ENCODE results near the gene TPX2. TPM values are rescaled to one million over a fixed set of nuclear protein-coding genes. Genes with fewer than 3 reads are reported as not detected.

TPX2 gene
- total and polyA plus RNA-seq, 2 experiments from 2014 or later = 37.7 to 39.6 TPM

DNA sequence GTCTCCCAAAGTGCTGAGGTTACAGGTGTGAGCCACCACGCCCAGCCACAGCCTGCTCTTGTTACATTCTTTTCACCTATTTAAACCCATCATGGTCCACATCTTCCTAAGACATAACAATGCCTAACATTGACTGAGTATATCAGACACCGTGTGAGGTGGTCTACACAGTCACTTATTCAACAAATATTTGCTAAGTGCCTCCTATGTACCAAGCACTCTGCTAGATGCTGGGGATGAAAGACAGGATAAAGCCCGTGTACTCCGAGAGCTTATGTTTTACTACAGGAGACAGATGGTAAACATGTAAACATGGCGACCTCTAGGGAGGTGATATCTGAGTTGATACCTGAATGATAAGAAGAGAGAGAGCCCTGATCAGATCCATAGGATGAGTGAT lies 29.2 kb upstream of the TPX2 start:
- no peak overlapping the region for H3K4me3 ChIP-seq
- H3K27me3 ChIP-seq (replicated peaks; ENCODE audit: insufficient read depth) = no peaks in the 10 kb centered on the region
- peaks cover 91% of the 10 kb centered on the region for H3K79me2 ChIP-seq (ENCODE audit: insufficient read depth)
- WGBS, 2 experiments (ENCODE audit: low coverage in 1 of 2, low lambda C conversion rate in 2 of 2, missing lambda C conversion rate in 2 of 2) = 90 to 92% methylated on average over 5 of the region's 5 CpGs
- no peaks in the 10 kb centered on the region for H3K9me3 ChIP-seq (ENCODE audit: low read depth)
- no peak overlapping the region for H3K4me2 ChIP-seq (ENCODE audit: unreplicated experiment)
- TF ChIP-seq EZH2phosphoT487 (IDR thresholded peaks at IDR 0.05; ENCODE audit: insufficient read depth, low read depth) (no peak), EZH2 (IDR thresholded peaks at IDR 0.05; ENCODE audit: insufficient read depth, poor library complexity, severe bottlenecking) (no peak)
- H3K9ac ChIP-seq = no peak overlapping the region
- H3F3A ChIP-seq (ENCODE audit: insufficient read depth) = peaks cover 36% of the 10 kb centered on the region
- H2AFZ ChIP-seq = no peak overlapping the region
- DNase-seq = no peak
- no peak overlapping the region for H3K27ac ChIP-seq
- H3K4me1 ChIP-seq (ENCODE audit: insufficient read depth) = peaks cover 39% of the 10 kb centered on the region
- H3K9me2 ChIP-seq (ENCODE audit: insufficient read depth) = no peaks in the 10 kb centered on the region
- H4K20me1 ChIP-seq (ENCODE audit: insufficient read depth) = no peaks in the 10 kb centered on the region
- in situ Hi-C loops (cut with MboI) = no loop called here
- peaks cover 12% of the 10 kb centered on the region for H3K36me3 ChIP-seq (ENCODE audit: low read depth)

DNA sequence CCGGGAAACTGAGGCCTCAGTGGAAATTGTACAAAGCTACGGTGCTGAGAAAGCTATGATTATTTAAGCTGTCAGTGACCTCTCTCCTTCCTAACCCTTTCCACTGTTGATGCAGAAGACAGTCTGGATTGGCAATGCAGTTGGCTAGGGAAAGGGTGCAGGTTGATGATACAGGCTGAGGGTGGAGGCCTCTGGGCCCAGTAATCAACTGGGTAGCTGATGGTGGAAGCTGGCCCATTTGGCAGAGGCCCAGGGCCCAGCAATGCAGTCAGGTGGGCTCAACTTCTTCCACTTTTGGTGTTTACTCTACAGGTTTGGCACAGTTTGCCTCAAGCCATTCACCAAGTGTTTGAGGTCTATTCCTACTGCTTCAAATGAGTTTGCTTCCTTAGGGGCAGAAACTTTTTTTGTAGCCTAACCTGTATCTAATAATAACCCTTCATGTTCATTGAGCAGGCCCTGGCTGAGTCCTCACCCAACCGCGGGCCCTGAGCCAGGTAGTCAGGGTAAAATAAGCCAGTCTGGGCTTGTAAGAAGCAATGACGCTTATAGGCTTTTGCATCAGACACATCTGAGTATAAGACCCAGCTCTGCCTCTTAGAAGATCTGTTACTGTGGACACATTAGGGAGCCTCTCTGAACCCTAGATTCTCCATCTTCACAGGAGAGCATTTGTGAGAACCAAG lies 28.5 kb upstream of the TPX2 start:
- H3K4me1 ChIP-seq (ENCODE audit: insufficient read depth) = peaks cover 38% of the 10 kb centered on the region
- peak overlapping the region; percentile 94; the same call in 1 of the 2 replicates for H3K27ac ChIP-seq
- no peak overlapping the region for H3K9ac ChIP-seq
- DNase-seq = no peak
- H3K9me2 ChIP-seq (ENCODE audit: insufficient read depth) = no peaks in the 10 kb centered on the region
- TF ChIP-seq EZH2phosphoT487 (IDR thresholded peaks at IDR 0.05; ENCODE audit: insufficient read depth, low read depth) (no peak), EZH2 (IDR thresholded peaks at IDR 0.05; ENCODE audit: insufficient read depth, poor library complexity, severe bottlenecking) (no peak)
- H3K79me2 ChIP-seq (ENCODE audit: insufficient read depth) = peaks cover 91% of the 10 kb centered on the region
- H3K27me3 ChIP-seq (replicated peaks; ENCODE audit: insufficient read depth) = no peaks in the 10 kb centered on the region
- no peak overlapping the region for H2AFZ ChIP-seq
- no peaks in the 10 kb centered on the region for H3K9me3 ChIP-seq (ENCODE audit: low read depth)
- in situ Hi-C loops (cut with MboI) = no loop called here
- H4K20me1 ChIP-seq (ENCODE audit: insufficient read depth) = no peaks in the 10 kb centered on the region
- H3K4me2 ChIP-seq (ENCODE audit: unreplicated experiment) = no peak overlapping the region
- H3K36me3 ChIP-seq (ENCODE audit: low read depth) = peaks cover 12% of the 10 kb centered on the region
- no peak overlapping the region for H3K4me3 ChIP-seq
- peaks cover 36% of the 10 kb centered on the region for H3F3A ChIP-seq (ENCODE audit: insufficient read depth)
- WGBS, 2 experiments (ENCODE audit: low coverage in 1 of 2, low lambda C conversion rate in 2 of 2, missing lambda C conversion rate in 2 of 2) = 97 to 98% methylated on average over 5 of the region's 5 CpGs

DNA sequence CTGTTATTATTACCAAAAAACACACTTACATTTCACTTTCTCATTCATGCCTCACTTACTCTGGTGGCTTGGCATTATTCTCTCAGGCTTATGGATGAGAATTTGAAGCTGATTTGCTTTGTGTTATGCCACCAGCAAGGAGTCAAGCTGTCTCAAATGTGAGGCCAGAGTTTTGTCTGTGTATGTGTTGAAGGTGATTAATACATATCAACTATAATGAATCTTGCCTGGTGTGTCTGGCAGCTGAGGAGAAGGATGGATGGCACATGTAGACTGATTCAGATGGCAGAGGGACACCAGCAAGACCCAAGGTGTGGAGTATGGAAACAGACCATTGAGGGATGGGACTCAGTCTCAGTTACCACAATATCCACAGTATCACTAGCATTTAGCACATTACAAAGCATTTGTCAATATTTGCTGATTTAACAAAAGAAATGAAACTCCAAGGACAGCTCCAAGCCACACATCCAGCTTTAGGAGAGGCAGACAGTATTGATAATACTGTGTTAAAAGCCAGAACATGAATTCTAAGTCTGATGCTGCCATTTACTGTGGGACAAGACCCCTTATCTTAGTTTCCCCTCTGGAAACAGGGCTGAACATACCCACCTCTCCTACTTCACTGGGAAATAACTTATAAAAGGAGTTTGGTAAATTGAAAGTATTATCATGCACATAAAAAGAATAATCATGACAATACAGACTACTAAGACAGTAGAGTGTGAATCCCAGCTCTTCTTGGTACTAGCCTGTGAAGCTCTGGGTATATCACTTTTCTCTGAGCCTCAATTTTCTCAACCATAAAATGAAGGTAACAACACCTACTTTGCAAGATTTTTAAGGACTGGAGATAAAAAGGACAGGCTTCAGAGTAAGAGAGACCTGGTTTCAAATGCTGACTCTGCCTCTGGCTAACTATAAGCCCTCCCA lies 27.6 kb upstream of the TPX2 start:
- Histone ChIP-seq H3K4me1 (ENCODE audit: insufficient read depth) (peaks cover 45% of the 10 kb centered on the region), H3K9me2 (ENCODE audit: insufficient read depth) (no peaks in the 10 kb centered on the region), H3K79me2 (ENCODE audit: insufficient read depth) (peaks cover 91% of the 10 kb centered on the region), H3K36me3 (ENCODE audit: low read depth) (peaks cover 12% of the 10 kb centered on the region), H2AFZ (no peak overlapping the region), H3K27me3 (replicated peaks; ENCODE audit: insufficient read depth) (no peaks in the 10 kb centered on the region), H3K9me3 (ENCODE audit: low read depth) (no peaks in the 10 kb centered on the region), H4K20me1 (ENCODE audit: insufficient read depth) (no peaks in the 10 kb centered on the region), H3K4me3 (0 out of 2 replicates have a peak overlapping the region, but pooled peaks have one; percentile 69), H3F3A (ENCODE audit: insufficient read depth) (peaks cover 40% of the 10 kb centered on the region), H3K27ac (peak overlapping the region; percentile 94), H3K9ac (peak overlapping the region; percentile 75), H3K4me2 (ENCODE audit: unreplicated experiment) (peak overlapping the region; percentile 87)
- TF ChIP-seq EZH2phosphoT487 (IDR thresholded peaks at IDR 0.05; ENCODE audit: insufficient read depth, low read depth) (no peak), EZH2 (IDR thresholded peaks at IDR 0.05; ENCODE audit: insufficient read depth, poor library complexity, severe bottlenecking) (no peak)
- no peak for DNase-seq
- in situ Hi-C loops (cut with MboI) = no loop called here

DNA sequence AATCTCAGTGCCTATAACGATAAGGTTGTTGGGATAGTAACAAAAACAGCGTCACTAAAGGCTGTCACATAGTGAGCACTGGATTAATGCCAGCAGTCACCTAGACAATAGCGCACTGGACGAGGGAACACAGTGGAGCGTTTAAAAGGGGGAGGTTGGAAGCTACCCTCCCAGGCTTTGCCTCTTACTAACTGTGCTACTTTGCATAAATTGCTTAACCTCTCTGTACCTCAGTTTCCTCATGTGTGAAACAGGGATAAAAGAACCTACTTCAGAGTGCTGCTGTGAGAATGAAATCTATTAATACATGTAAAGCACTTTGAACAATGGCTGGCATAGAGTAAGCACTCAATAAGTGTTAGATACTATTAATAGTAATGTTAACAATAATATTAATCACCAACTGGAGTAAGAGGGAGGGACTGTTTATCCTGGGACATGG lies 27.0 kb upstream of the TPX2 start:
- peak overlapping the region; percentile 87 for H3K4me2 ChIP-seq (ENCODE audit: unreplicated experiment)
- peaks cover 9% of the 10 kb centered on the region for H3K36me3 ChIP-seq (ENCODE audit: low read depth)
- peaks cover 52% of the 10 kb centered on the region for H3K4me1 ChIP-seq (ENCODE audit: insufficient read depth)
- TF ChIP-seq EZH2phosphoT487 (IDR thresholded peaks at IDR 0.05; ENCODE audit: insufficient read depth, low read depth) = no peak
- TF ChIP-seq EZH2 (IDR thresholded peaks at IDR 0.05; ENCODE audit: insufficient read depth, poor library complexity, severe bottlenecking) = no peak
- peaks cover 44% of the 10 kb centered on the region for H3F3A ChIP-seq (ENCODE audit: insufficient read depth)
- no peak for DNase-seq
- peak overlapping the region; percentile 75 for H3K9ac ChIP-seq
- in situ Hi-C loops (cut with MboI) = no loop called here
- no peaks in the 10 kb centered on the region for H3K9me3 ChIP-seq (ENCODE audit: low read depth)
- no peaks in the 10 kb centered on the region for H3K27me3 ChIP-seq (replicated peaks; ENCODE audit: insufficient read depth)
- no peaks in the 10 kb centered on the region for H4K20me1 ChIP-seq (ENCODE audit: insufficient read depth)
- peak overlapping the region; percentile 69 for H3K4me3 ChIP-seq
- peak overlapping the region; percentile 14; the same call in 1 of the 2 replicates for H2AFZ ChIP-seq
- H3K9me2 ChIP-seq (ENCODE audit: insufficient read depth) = no peaks in the 10 kb centered on the region
- H3K79me2 ChIP-seq (ENCODE audit: insufficient read depth) = peaks cover 91% of the 10 kb centered on the region
- 78% methylated on average over 5 of the region's 5 CpGs for WGBS, 2 experiments (ENCODE audit: low coverage in 1 of 2, low lambda C conversion rate in 2 of 2, missing lambda C conversion rate in 2 of 2)
- H3K27ac ChIP-seq = peak overlapping the region; percentile 94
